Right renal cortex interstitium (tissue), 3 donors: ENCODE measurements around the gene SRSF5. TPM values are rescaled to one million over a fixed set of nuclear protein-coding genes. Genes with fewer than 3 reads are reported as not detected.
"Not testable (repeated sequence)": the region's sequence is repeated elsewhere in the genome, so short reads cannot be mapped to it uniquely, and the experiment has no call there.

Experiments used
- DNase-seq, 3 donors: peaks; one replicate each; pipeline ENCODE4 v3.0.0-alpha.2; 2013; ENCODE audit warnings: low read depth in 3 of 3, low spot score in 2 of 3
- polyA plus RNA-seq, 3 donors: library from polyadenylated mRNA; unstranded; fragments of 120-200 nt; gene quantifications; one replicate each; pipeline ENCODE4 v1.2.1, GENCODE V29; 2013; ENCODE audit not compliant: insufficient read length in 3 of 3

SRSF5 gene
- 100 to 1,000 TPM; 538 to 768 (median 669) TPM for polyA plus RNA-seq

GRCh38 chr14:69766984-69767368 is at the start of gene SRSF5:
Gene SRSF5, plus strand, starts transcription at chr14:69767142. Its CDS starts 1,015 bp downstream, at chr14:69768157.
- peak; percentile 93 to 95 (median 95) for DNase-seq

GRCh38 chr14:69718614-69719013 is 48.3 kb upstream of the SRSF5 start:
- not testable (repeated sequence) for DNase-seq

GRCh38 chr14:69719501-69719951 is 47.4 kb upstream of the SRSF5 start:
- no peak for DNase-seq

GRCh38 chr14:69720912-69721311 is 46.0 kb upstream of the SRSF5 start:
- DNase-seq: no peak

GRCh38 chr14:69726761-69727511 is 40.0 kb upstream of the SRSF5 start:
- DNase-seq: no peak

GRCh38 chr14:69727860-69728259 is 39.1 kb upstream of the SRSF5 start:
- no peak for DNase-seq

GRCh38 chr14:69731919-69732598 is 34.9 kb upstream of the SRSF5 start:
- DNase-seq: not testable (repeated sequence)

- DNase-seq: not testable (repeated sequence)
These were observed 30.5 kb upstream of the SRSF5 start for GRCh38 chr14:69736405-69736804.

- DNase-seq: no peak
These were observed 25.9 kb upstream of the SRSF5 start for GRCh38 chr14:69741055-69741454.

- no peak for DNase-seq
These were observed 17.0 kb upstream of the SRSF5 start for GRCh38 chr14:69749956-69750355.

- DNase-seq: no peak
These were observed 16.4 kb upstream of the SRSF5 start for GRCh38 chr14:69750495-69750894.

GRCh38 chr14:69752773-69753172 is 14.2 kb upstream of the SRSF5 start:
- no peak for DNase-seq

GRCh38 chr14:69753860-69754259 is 13.1 kb upstream of the SRSF5 start:
- DNase-seq: no peak

GRCh38 chr14:69754487-69754886 is 12.5 kb upstream of the SRSF5 start:
- no peak for DNase-seq

GRCh38 chr14:69755296-69755695 is 11.6 kb upstream of the SRSF5 start:
- DNase-seq: no peak

GRCh38 chr14:69755784-69756183 is 11.2 kb upstream of the SRSF5 start:
- no peak for DNase-seq

GRCh38 chr14:69756298-69756697 is 10.6 kb upstream of the SRSF5 start:
- DNase-seq: no peak

GRCh38 chr14:69760810-69761209 is 6.1 kb upstream of the SRSF5 start:
- no peak for DNase-seq

GRCh38 chr14:69763761-69764510 is 3.0 kb upstream of the SRSF5 start:
- DNase-seq: no peak

- DNase-seq: peak; percentile 85 to 86 (median 85)
These were observed 542 bp downstream of the SRSF5 start for GRCh38 chr14:69767369-69767999.

GRCh38 chr14:69768873-69769272 is 1.9 kb downstream of the SRSF5 start:
- no peak for DNase-seq
